Fibroblast of pulmonary artery (primary cell): ENCODE measurements around the gene PPFIA4.

ENCODE experiments used
- DNase-seq: peaks from one replicate; pipeline ENCODE4 v3.0.0-alpha.2; 2010; ENCODE audit warnings: low read depth
- H3K4me3 ChIP-seq: replicated peaks from 2 replicates; pipeline ENCODE4 v1.5.1; 2011; ENCODE audit warnings: low read depth, mild to moderate bottlenecking, control low read depth, low read length, moderate library complexity
- CTCF ChIP-seq: IDR thresholded peaks from 2 replicates; pipeline ENCODE4 v1.5.1; 2011; ENCODE audit warnings: mild to moderate bottlenecking, control low read depth, low read length, inconsistent platforms; ENCODE audit errors: missing control alignments

PPFIA4 gene

GRCh38 chr1:203095061-203095690 is 68.9 kb downstream of the PPFIA4 start:
- no peak for DNase-seq
- H3K4me3 ChIP-seq = no peak overlapping the region
- no peak for TF ChIP-seq CTCF

GRCh38 chr1:203096566-203096965 is 70.3 kb downstream of the PPFIA4 start:
- no peak overlapping the region for H3K4me3 ChIP-seq
- TF ChIP-seq CTCF = no peak
- no peak for DNase-seq

- DNase-seq = no peak
- no peak for TF ChIP-seq CTCF
- H3K4me3 ChIP-seq = no peak overlapping the region
Measured at GRCh38 chr1:203097001-203097400, 70.7 kb downstream of the PPFIA4 start.

GRCh38 chr1:203098445-203098844 is 72.2 kb downstream of the PPFIA4 start:
- DNase-seq = no peak
- TF ChIP-seq CTCF = no peak
- no peak overlapping the region for H3K4me3 ChIP-seq

- TF ChIP-seq CTCF = no peak
- DNase-seq = no peak
- H3K4me3 ChIP-seq = no peak overlapping the region
Measured at GRCh38 chr1:203098914-203099520, 72.7 kb downstream of the PPFIA4 start.

- DNase-seq = no peak
- H3K4me3 ChIP-seq = no peak overlapping the region
- TF ChIP-seq CTCF = no peak
Measured at GRCh38 chr1:203099805-203100515, 73.7 kb downstream of the PPFIA4 start.
